Activated B cell treated with CpG ODN at 0.5 μM for 24 hours (primary cell): ENCODE measurements around the gene KLRD1. TPM values are rescaled to one million over a fixed set of nuclear protein-coding genes. Genes with fewer than 3 reads are reported as not detected.

Experiments
- ATAC-seq: fragments of 200-7000 bp; cut with Tn5 transposase; one replicate; pipeline ENCODE4 v1.10.0; 2021; ENCODE audit warnings: low read depth, mild to moderate bottlenecking, moderate library complexity
- CTCF ChIA-PET: fragments of 350-600 bp; sonication (Branson Sonifier 250); formaldehyde crosslinking; loops from one replicate; lab custom pipeline; 2021; ENCODE audit warnings: antibody characterized with exemption; lab: Charles Lee
- POLR2A ChIA-PET: fragments of 350-600 bp; sonication (Branson Sonifier 250); formaldehyde crosslinking; loops from one replicate; lab custom pipeline; 2021; ENCODE audit warnings: antibody characterized with exemption; lab: Charles Lee
- DNase-seq: peaks from one replicate; pipeline ENCODE4 v3.0.0; 2022
- H3K27ac Mint-ChIP-seq: one replicate; pipeline ENCODE4 v1.8.0; 2020; ENCODE audit warnings: mixed read lengths
- H3K27me3 Mint-ChIP-seq: one replicate; pipeline ENCODE4 v1.8.0; 2021; ENCODE audit warnings: mixed read lengths
- H3K36me3 Mint-ChIP-seq: one replicate; pipeline ENCODE4 v1.8.0; 2021; ENCODE audit warnings: low read depth, mixed read lengths
- H3K4me1 Mint-ChIP-seq: one replicate; pipeline ENCODE4 v1.8.0; 2021; ENCODE audit warnings: mixed read lengths
- H3K4me3 Mint-ChIP-seq: one replicate; pipeline ENCODE4 v1.8.0; 2020; ENCODE audit warnings: mild to moderate bottlenecking, mixed read lengths
- H3K9me3 Mint-ChIP-seq: one replicate; pipeline ENCODE4 v1.8.0; 2020; ENCODE audit warnings: mixed read lengths
- CTCF ChIP-seq: fragments of 200-600 bp; IDR thresholded peaks from one replicate; pipeline ENCODE4 v1.8.0; 2022; ENCODE audit warnings: antibody characterized with exemption, mild to moderate bottlenecking
- intact Hi-C: fragments of 100-400 bp; cut with micrococcal nuclease; formaldehyde crosslinking; loops from one replicate; pipeline ENCODE4 v1.15.1; 2024
- total RNA-seq: library from RNA; stranded (reverse); gene quantifications from 2 replicates; pipeline ENCODE4 v1.2.3, GENCODE V29; 2022

The KLRD1 gene
- total RNA-seq: 0.24 and 0.27 TPM in 2 replicates

GRCh38 chr12:10307630-10308029, at the start of gene KLRD1:
TSS of gene KLRD1 (plus strand) at chr12:10307870. CDS start at chr12:10308078, 208 bp downstream.
- ATAC-seq (no peak), DNase-seq (no peak)
- peaks cover 1% of the 10 kb centered on the region for H3K27me3 Mint-ChIP-seq
- H3K4me1 Mint-ChIP-seq: no peaks in the 10 kb centered on the region
- intact Hi-C loops: no loop called here
- H3K36me3 Mint-ChIP-seq: no peaks in the 10 kb centered on the region
- H3K9me3 Mint-ChIP-seq: peaks cover 1% of the 10 kb centered on the region
- CTCF ChIA-PET: no interaction called here
- H3K4me3 Mint-ChIP-seq: no peak within 1 kb of the TSS
- POLR2A ChIA-PET: no interaction called here
- TF ChIP-seq CTCF: no peak
- H3K27ac Mint-ChIP-seq: no peak within 1 kb of the TSS

- H3K4me3 Mint-ChIP-seq: no peak overlapping the region
- intact Hi-C loops: no loop called here
- no peaks in the 10 kb centered on the region for H3K9me3 Mint-ChIP-seq
- ATAC-seq: no peak
- no peak for DNase-seq
- peaks cover 11% of the 10 kb centered on the region for H3K27me3 Mint-ChIP-seq
- no peaks in the 10 kb centered on the region for H3K4me1 Mint-ChIP-seq
- TF ChIP-seq CTCF: no peak
- H3K36me3 Mint-ChIP-seq: no peaks in the 10 kb centered on the region
- POLR2A ChIA-PET: no interaction called here
- CTCF ChIA-PET: no interaction called here
- no peak overlapping the region for H3K27ac Mint-ChIP-seq
Measured at GRCh38 chr12:10260927-10261326, 46.7 kb upstream of the KLRD1 start.

- POLR2A ChIA-PET: no interaction called here
- Mint-ChIP-seq H3K27me3 (peaks cover 7% of the 10 kb centered on the region), H3K9me3 (no peaks in the 10 kb centered on the region), H3K27ac (no peak overlapping the region), H3K36me3 (no peaks in the 10 kb centered on the region), H3K4me3 (no peak overlapping the region), H3K4me1 (no peaks in the 10 kb centered on the region)
- intact Hi-C loops: no loop called here
- ATAC-seq (no peak), DNase-seq (no peak)
- no peak for TF ChIP-seq CTCF
- CTCF ChIA-PET: no interaction called here
Measured at GRCh38 chr12:10268037-10268436, 39.6 kb upstream of the KLRD1 start.

GRCh38 chr12:10272467-10272866, 35.2 kb upstream of the KLRD1 start:
- H3K36me3 Mint-ChIP-seq: no peaks in the 10 kb centered on the region
- peaks cover 6% of the 10 kb centered on the region for H3K9me3 Mint-ChIP-seq
- POLR2A ChIA-PET: no interaction called here
- TF ChIP-seq CTCF: no peak
- DNase-seq: no peak
- H3K4me3 Mint-ChIP-seq: no peak overlapping the region
- intact Hi-C loops: no loop called here
- no peak for ATAC-seq
- H3K4me1 Mint-ChIP-seq: no peaks in the 10 kb centered on the region
- CTCF ChIA-PET: no interaction called here
- H3K27ac Mint-ChIP-seq: no peak overlapping the region
- peaks cover 8% of the 10 kb centered on the region for H3K27me3 Mint-ChIP-seq

- ATAC-seq: no peak
- no peak overlapping the region for H3K27ac Mint-ChIP-seq
- peaks cover 13% of the 10 kb centered on the region for H3K27me3 Mint-ChIP-seq
- peaks cover 6% of the 10 kb centered on the region for H3K9me3 Mint-ChIP-seq
- no peaks in the 10 kb centered on the region for H3K4me1 Mint-ChIP-seq
- intact Hi-C loops: no loop called here
- TF ChIP-seq CTCF: no peak
- no peak for DNase-seq
- no peak overlapping the region for H3K4me3 Mint-ChIP-seq
- CTCF ChIA-PET: no interaction called here
- H3K36me3 Mint-ChIP-seq: no peaks in the 10 kb centered on the region
- POLR2A ChIA-PET: no interaction called here
Measured at GRCh38 chr12:10276774-10277173, 30.9 kb upstream of the KLRD1 start.
